Adrenal gland (tissue), 12 donors: ENCODE results near the gene TFAP2E. TPM values are rescaled to one million over a fixed set of nuclear protein-coding genes. Genes with fewer than 3 reads are reported as not detected.
"Not testable (repeated sequence)": the region's sequence is repeated elsewhere in the genome, so short reads cannot be mapped to it uniquely, and the experiment has no call there.

Source experiments
- DNase-seq, 7 donors: peaks; one replicate each; pipeline ENCODE4 v3.0.0-alpha.2; 2019 to 2020
- H3K27ac ChIP-seq, 5 donors: fragments of 200-600 bp; sonication (generic) in 4 of 5; 1 replicate in 3 of 5; 2 replicates in 2 of 5; pipeline versions ENCODE4 v1.5.1 to v1.8.0; 2016 to 2020; ENCODE audit warnings: mild to moderate bottlenecking in 1 of 5
- H3K27me3 ChIP-seq: fragments of 200-600 bp; 2 replicates; pipeline ENCODE4 v1.8.0; 2021
- H3K36me3 ChIP-seq, 2 donors: fragments of 200-600 bp; replicated peaks in 1 of 2; 1 replicate in 1 of 2; 2 replicates in 1 of 2; pipeline versions ENCODE4 v1.5.1 to v1.8.0; 2018 to 2022
- H3K4me1 ChIP-seq, 2 donors: fragments of 200-600 bp; replicated peaks in 1 of 2; 1 replicate in 1 of 2; 2 replicates in 1 of 2; pipeline versions ENCODE4 v1.5.1 to v1.8.0; 2018 to 2021
- H3K4me3 ChIP-seq, 4 donors: fragments of 200-600 bp; sonication (generic) in 3 of 4; one replicate each; pipeline ENCODE4 v1.5.1; 2016 to 2018
- H3K9me3 ChIP-seq, 3 donors: fragments of 200-600 bp; sonication (generic) in 1 of 3; replicated peaks in 1 of 3; 1 replicate in 2 of 3; 2 replicates in 1 of 3; pipeline versions ENCODE4 v1.5.1 to v1.8.0; 2016 to 2021
- POLR2A ChIP-seq, 2 donors: fragments of 450-650 bp; IDR thresholded peaks; one replicate each; pipeline ENCODE4 v1.6.1; 2017; ENCODE audit warnings: antibody characterized with exemption in 2 of 2, mild to moderate bottlenecking in 2 of 2, moderate library complexity in 1 of 2
- WGBS, 4 donors: extraction: QIAGEN DNeasy Blood & Tissue Kit in 2 of 4; methylation state at CpG; one replicate each; pipeline versions ENCODE4 v1.1.5 to v1.1.7; 2013 to 2017; 5-methylcytosine and 5-hydroxymethylcytosine counted together
- intact Hi-C, 2 donors: fragments of 100-400 bp; cut with DNase I; formaldehyde crosslinking; loops; one replicate each; pipeline versions ENCODE4 v1.14.1 to v1.15.0; 2022 to 2023
- polyA plus RNA-seq, 3 donors: library from polyadenylated mRNA; stranded (reverse); fragments of 200-250 nt in 2 of 3; fragments of 350-450 nt in 1 of 3; fragmentation: Illumina TruSeq in 1 of 3; extraction: RNeasy Lipid Tissue Mini Kit (QIAGEN cat#74804) in 1 of 3; gene quantifications; one replicate each; pipeline ENCODE4 v1.2.3, GENCODE V29; 2013 to 2014
- total RNA-seq, 9 donors: library from RNA; depleted of rRNA in 4 of 9; stranded (reverse); fragments of >200 nt in 4 of 9; fragments of 120-200 nt in 1 of 9; fragmentation: NEBNext Ultra II Directional in 1 of 9; extraction: Animal tissue kit (Norgen Biotek cat#: 25700) in 1 of 9; gene quantifications; one replicate each; pipeline versions ENCODE4 v1.1.0 to v1.2.4, GENCODE V29; 2013 to 2023
- TF ChIP-seq, protein P1 (sequence below), 6 experiments: fragments of 450-650 bp in 4 of 6; fragments of 200-600 bp in 2 of 6; sonication (generic) in 1 of 6; IDR thresholded peaks; 1 replicate in 5 of 6; 2 replicates in 1 of 6; pipeline versions ENCODE4 v1.5.1 to v1.8.0; 2016 to 2021; ENCODE audit warnings: antibody characterized with exemption in 6 of 6, mild to moderate bottlenecking in 2 of 6, moderate library complexity in 1 of 6
- donor health status: healthy with polysubstance abuse.
- donor health status: Bipolar disorder and iron deficiency.
- donor health status: DM: yes; HTN: yes; CAD: no.
- donor health status: DM: no; HTN: no; CAD: no.
- donor health status: DM: no; HTN: no; CAD: no.
- donor health status: DM: yes; HTN: yes; CAD: no.

Gene TFAP2E
- total and polyA plus RNA-seq, 12 donors: 0.21 to 2.1 (median 0.53) TPM; not detected in 4

DNA sequence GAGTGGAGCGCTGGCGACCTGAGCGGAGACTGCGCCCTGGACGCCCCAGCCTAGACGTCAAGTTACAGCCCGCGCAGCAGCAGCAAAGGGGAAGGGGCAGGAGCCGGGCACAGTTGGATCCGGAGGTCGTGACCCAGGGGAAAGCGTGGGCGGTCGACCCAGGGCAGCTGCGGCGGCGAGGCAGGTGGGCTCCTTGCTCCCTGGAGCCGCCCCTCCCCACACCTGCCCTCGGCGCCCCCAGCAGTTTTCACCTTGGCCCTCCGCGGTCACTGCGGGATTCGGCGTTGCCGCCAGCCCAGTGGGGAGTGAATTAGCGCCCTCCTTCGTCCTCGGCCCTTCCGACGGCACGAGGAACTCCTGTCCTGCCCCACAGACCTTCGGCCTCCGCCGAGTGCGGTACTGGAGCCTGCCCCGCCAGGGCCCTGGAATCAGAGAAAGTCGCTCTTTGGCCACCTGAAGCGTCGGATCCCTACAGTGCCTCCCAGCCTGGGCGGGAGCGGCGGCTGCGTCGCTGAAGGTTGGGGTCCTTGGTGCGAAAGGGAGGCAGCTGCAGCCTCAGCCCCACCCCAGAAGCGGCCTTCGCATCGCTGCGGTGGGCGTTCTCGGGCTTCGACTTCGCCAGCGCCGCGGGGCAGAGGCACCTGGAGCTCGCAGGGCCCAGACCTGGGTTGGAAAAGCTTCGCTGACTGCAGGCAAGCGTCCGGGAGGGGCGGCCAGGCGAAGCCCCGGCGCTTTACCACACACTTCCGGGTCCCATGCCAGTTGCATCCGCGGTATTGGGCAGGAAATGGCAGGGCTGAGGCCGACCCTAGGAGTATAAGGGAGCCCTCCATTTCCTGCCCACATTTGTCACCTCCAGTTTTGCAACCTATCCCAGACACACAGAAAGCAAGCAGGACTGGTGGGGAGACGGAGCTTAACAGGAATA lies 4.2 kb downstream of the TFAP2E start:
- H3K27me3 ChIP-seq: peaks cover 31% of the 10 kb centered on the region
- intact Hi-C loops: no loop called here

GRCh38 chr1:35580949-35581388 lies 7.9 kb downstream of the TFAP2E start:
- WGBS, 4 donors: 73 to 77% (median 75%) methylated on average over 4 of the region's 4 CpGs
- TF ChIP-seq, protein P1, sequence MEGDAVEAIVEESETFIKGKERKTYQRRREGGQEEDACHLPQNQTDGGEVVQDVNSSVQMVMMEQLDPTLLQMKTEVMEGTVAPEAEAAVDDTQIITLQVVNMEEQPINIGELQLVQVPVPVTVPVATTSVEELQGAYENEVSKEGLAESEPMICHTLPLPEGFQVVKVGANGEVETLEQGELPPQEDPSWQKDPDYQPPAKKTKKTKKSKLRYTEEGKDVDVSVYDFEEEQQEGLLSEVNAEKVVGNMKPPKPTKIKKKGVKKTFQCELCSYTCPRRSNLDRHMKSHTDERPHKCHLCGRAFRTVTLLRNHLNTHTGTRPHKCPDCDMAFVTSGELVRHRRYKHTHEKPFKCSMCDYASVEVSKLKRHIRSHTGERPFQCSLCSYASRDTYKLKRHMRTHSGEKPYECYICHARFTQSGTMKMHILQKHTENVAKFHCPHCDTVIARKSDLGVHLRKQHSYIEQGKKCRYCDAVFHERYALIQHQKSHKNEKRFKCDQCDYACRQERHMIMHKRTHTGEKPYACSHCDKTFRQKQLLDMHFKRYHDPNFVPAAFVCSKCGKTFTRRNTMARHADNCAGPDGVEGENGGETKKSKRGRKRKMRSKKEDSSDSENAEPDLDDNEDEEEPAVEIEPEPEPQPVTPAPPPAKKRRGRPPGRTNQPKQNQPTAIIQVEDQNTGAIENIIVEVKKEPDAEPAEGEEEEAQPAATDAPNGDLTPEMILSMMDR (IDR thresholded peaks at IDR 0.05): no peak
- no peak for TF ChIP-seq POLR2A (IDR thresholded peaks at IDR 0.05)
- Histone ChIP-seq H3K27me3 (peaks cover 10% of the 10 kb centered on the region), H3K36me3 (no peaks in the 10 kb centered on the region), H3K4me1 (peaks cover 0 to 4% of the 10 kb centered on the region in 2 donors), H3K4me3 (no peak overlapping the region), H3K27ac (no peak overlapping the region), H3K9me3 (no peaks in the 10 kb centered on the region)
- no peak for DNase-seq
- intact Hi-C loops: no loop called here

More for the DNA sequence above, 4.2 kb downstream of the TFAP2E start:
- TF ChIP-seq, protein P1 (IDR thresholded peaks at IDR 0.05): no peak
- TF ChIP-seq POLR2A (IDR thresholded peaks at IDR 0.05): no peak
- H3K36me3 ChIP-seq: no peaks in the 10 kb centered on the region
- H3K9me3 ChIP-seq: no peaks in the 10 kb centered on the region
- peak overlapping the region in 1 of 4 donors; percentile 52 for H3K4me3 ChIP-seq
- 5 to 13% (median 9%) methylated on average over 16 to 70 of the region's 70 CpGs for WGBS, 4 donors
- peaks cover 6 to 15% of the 10 kb centered on the region in 2 donors for H3K4me1 ChIP-seq
- DNase-seq: peak in 1 of 7 donors; percentile 47
- H3K27ac ChIP-seq: no peak overlapping the region

- H3K4me3 ChIP-seq, H3K27ac ChIP-seq, H3K4me1 ChIP-seq, DNase-seq, H3K36me3 ChIP-seq, H3K27me3 ChIP-seq, intact Hi-C loops, H3K9me3 ChIP-seq: not testable (repeated sequence)
- WGBS, 4 donors: 91 to 95% (median 94%) methylated on average over 9 of the region's 9 CpGs
These were observed 8.5 kb downstream of the TFAP2E start for GRCh38 chr1:35581621-35582020.

GRCh38 chr1:35585281-35585680 lies 12.2 kb downstream of the TFAP2E start:
- no peak overlapping the region for H3K27ac ChIP-seq
- TF ChIP-seq POLR2A (IDR thresholded peaks at IDR 0.05): no peak
- TF ChIP-seq, protein P1 (IDR thresholded peaks at IDR 0.05): no peak
- 82 to 96% (median 86%) methylated on average over 3 of the region's 3 CpGs for WGBS, 4 donors
- intact Hi-C loops: no loop called here
- no peaks in the 10 kb centered on the region for H3K27me3 ChIP-seq
- no peaks in the 10 kb centered on the region for H3K36me3 ChIP-seq
- no peaks in the 10 kb centered on the region for H3K4me1 ChIP-seq
- H3K4me3 ChIP-seq: no peak overlapping the region
- H3K9me3 ChIP-seq: no peaks in the 10 kb centered on the region
- no peak for DNase-seq

DNA sequence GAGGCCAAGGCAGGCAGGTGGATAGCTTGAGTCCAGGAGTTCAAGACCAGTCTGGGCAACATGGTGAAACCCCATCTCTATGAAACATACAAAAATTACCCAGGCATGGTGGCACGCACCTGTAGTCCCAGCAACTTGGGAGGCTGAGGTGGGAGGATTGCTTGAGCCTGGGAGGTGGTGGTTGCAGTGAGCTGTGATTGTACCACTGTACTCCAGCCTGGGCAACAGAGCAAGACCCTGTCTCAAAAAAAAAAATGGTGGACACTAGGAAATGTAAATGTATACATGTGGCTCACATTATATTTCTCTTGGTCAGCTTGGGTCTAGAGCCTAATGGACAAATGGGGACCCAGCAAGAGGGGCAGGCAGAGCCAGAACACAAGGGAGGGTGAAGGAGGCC lies 12.7 kb downstream of the TFAP2E start:
- H3K4me3 ChIP-seq, H3K27me3 ChIP-seq, DNase-seq, H3K4me1 ChIP-seq, H3K27ac ChIP-seq, intact Hi-C loops, H3K9me3 ChIP-seq, H3K36me3 ChIP-seq: not testable (repeated sequence)
- whole genome bisulfite sequencing, 4 donors: 100% methylated on average over 1 of the region's 1 CpG
